Effector memory CD4-positive, alpha-beta T cell (primary cell): Measurements from ENCODE around the gene LRRK1.
"Not testable (repeated sequence)": the region's sequence is repeated elsewhere in the genome, so short reads cannot be mapped to it uniquely, and the experiment has no call there.

Experiments used
- DNase-seq, 3 donors: peaks; one replicate each; pipeline ENCODE4 v3.0.0-alpha.2; 2020
- H3K27ac ChIP-seq: 2 replicates; pipeline ENCODE4 v1.7.0; 2013; ENCODE audit warnings: mild to moderate bottlenecking, low read length, moderate library complexity; ENCODE audit not compliant: insufficient read depth, poor library complexity, severe bottlenecking
- H3K27me3 ChIP-seq: replicated peaks from 2 replicates; pipeline ENCODE4 v1.7.0; 2013; ENCODE audit warnings: mild to moderate bottlenecking, low read length; ENCODE audit not compliant: insufficient read depth, control insufficient read depth, poor library complexity, severe bottlenecking
- H3K36me3 ChIP-seq: 2 replicates; pipeline ENCODE4 v1.7.0; 2013; ENCODE audit warnings: mild to moderate bottlenecking, low read length, moderate library complexity; ENCODE audit not compliant: control insufficient read depth, insufficient read depth
- H3K4me1 ChIP-seq: 2 replicates; pipeline ENCODE4 v1.7.0; 2013; ENCODE audit warnings: low read length, mild to moderate bottlenecking; ENCODE audit not compliant: control insufficient read depth, insufficient read depth, poor library complexity, severe bottlenecking
- H3K4me3 ChIP-seq: 2 replicates; pipeline ENCODE4 v1.7.0; 2013; ENCODE audit warnings: low read length, low read depth, mild to moderate bottlenecking; ENCODE audit not compliant: insufficient read depth, poor library complexity, severe bottlenecking
- H3K9me3 ChIP-seq: 2 replicates; pipeline ENCODE4 v1.7.0; 2013; ENCODE audit warnings: mild to moderate bottlenecking, low read length, moderate library complexity; ENCODE audit not compliant: control insufficient read depth

The LRRK1 gene

DNA sequence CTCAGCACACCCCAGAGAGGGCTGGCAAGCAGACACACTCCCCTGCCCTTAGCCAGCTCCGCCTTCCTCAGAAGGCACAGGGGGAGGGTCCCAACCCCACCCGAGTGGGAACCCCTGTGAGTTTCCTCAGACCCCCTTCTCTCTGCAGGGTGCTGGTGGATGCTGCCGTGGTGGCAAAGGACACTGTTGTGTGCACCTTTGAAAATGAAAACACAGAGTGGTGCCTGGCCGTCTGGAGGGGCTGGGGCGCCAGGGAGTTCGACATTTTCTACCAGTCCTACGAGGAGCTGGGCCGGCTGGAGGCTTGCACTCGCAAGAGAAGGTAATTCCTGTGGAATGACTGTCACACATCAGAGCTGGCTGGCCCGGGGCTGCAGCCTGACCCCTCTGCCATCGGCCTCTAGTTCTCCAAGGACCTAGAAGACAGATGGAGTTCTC, 149.4 kb downstream of the LRRK1 start:
- no peaks in the 10 kb centered on the region for H3K36me3 ChIP-seq

DNA sequence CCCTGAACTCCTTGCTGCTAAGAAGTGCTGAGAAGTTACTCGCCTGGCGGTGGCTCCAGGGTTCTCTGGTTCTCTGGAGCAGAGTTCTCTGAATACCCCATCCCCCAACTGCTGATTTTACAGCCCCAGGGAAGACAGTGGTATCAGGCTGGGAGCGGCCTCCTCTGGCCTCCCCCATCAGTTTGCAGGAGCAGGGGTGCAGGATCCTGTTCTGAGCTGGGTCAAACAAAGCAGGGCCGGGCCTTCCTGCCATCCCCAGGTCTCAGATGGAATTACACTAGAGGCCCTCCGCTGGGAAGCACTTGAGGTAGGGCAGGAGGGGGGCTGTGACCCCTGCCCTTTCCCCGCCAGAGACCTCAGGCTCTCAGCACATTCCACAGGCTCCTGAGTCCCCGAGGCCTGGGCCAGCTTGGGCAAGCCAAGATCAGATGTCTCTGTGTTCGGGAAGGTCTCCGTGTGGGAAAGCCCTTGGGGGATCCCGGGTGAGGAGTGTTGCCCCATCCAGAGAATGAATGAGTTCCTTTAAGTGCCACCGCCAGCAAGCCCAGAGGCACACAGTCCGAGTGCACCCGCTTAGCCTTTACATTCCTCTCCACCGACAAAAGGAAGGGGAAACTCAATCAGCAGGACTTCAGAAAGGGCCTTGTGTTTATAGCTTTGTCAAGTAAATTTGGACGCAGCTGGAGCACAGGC, 149.9 kb downstream of the LRRK1 start:
- no peak overlapping the region for H3K27ac ChIP-seq
- H3K9me3 ChIP-seq, result no peaks in the 10 kb centered on the region
- H3K36me3 ChIP-seq, result no peaks in the 10 kb centered on the region
- no peak overlapping the region for H3K4me3 ChIP-seq
- DNase-seq, result no peak
- H3K27me3 ChIP-seq, result no peaks in the 10 kb centered on the region
- H3K4me1 ChIP-seq, result no peaks in the 10 kb centered on the region

More for the DNA sequence above, 149.4 kb downstream of the LRRK1 start:
- Histone ChIP-seq H3K4me1 (no peaks in the 10 kb centered on the region), H3K27ac (no peak overlapping the region), H3K4me3 (no peak overlapping the region), H3K27me3 (no peaks in the 10 kb centered on the region), H3K9me3 (no peaks in the 10 kb centered on the region)
- no peak for DNase-seq

DNA sequence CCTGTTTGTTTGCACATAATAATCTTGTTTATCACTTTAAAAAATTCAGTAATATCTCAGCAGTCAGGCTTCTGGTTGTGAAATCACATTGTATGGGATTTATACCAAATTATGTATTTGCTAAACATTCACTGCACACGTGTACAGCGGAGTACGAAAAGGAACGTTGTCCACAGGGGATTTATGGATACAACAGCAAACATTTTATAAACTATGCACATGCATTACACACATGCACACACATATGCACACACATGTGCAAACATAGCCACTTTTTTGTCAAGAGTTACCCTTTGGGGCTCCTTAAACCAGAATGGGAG, 150.5 kb downstream of the LRRK1 start:
- H3K36me3 ChIP-seq, result no peaks in the 10 kb centered on the region
- H3K27ac ChIP-seq, result no peak overlapping the region

DNA sequence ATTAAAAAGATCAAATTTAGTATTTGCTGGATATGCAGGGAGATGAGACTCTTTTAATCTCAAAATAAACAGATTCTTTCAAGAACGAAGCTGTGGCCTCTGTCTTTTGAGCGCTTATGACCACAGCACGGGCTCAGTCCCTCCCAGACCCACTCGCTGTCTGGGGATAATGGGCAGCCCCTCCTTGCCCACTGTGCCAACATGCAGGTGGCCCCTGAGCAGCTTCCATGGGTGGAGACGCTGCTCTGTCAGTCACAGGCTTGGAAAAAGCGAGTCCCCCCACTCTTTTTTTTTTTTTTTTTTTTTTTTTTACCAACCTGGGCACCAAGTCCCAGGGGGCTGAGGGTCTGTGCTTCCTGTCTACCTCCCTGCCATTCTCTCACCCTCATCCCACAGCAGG, 150.9 kb downstream of the LRRK1 start:
- H3K27ac ChIP-seq, result no peak overlapping the region
- no peaks in the 10 kb centered on the region for H3K36me3 ChIP-seq
- DNase-seq, result no peak
- no peaks in the 10 kb centered on the region for H3K4me1 ChIP-seq
- H3K9me3 ChIP-seq, result no peaks in the 10 kb centered on the region
- H3K4me3 ChIP-seq, result no peak overlapping the region
- no peaks in the 10 kb centered on the region for H3K27me3 ChIP-seq

More for the DNA sequence above, 150.5 kb downstream of the LRRK1 start:
- no peaks in the 10 kb centered on the region for H3K27me3 ChIP-seq
- H3K4me1 ChIP-seq, result no peaks in the 10 kb centered on the region
- H3K9me3 ChIP-seq, result no peaks in the 10 kb centered on the region
- no peak for DNase-seq
- H3K4me3 ChIP-seq, result no peak overlapping the region

DNA sequence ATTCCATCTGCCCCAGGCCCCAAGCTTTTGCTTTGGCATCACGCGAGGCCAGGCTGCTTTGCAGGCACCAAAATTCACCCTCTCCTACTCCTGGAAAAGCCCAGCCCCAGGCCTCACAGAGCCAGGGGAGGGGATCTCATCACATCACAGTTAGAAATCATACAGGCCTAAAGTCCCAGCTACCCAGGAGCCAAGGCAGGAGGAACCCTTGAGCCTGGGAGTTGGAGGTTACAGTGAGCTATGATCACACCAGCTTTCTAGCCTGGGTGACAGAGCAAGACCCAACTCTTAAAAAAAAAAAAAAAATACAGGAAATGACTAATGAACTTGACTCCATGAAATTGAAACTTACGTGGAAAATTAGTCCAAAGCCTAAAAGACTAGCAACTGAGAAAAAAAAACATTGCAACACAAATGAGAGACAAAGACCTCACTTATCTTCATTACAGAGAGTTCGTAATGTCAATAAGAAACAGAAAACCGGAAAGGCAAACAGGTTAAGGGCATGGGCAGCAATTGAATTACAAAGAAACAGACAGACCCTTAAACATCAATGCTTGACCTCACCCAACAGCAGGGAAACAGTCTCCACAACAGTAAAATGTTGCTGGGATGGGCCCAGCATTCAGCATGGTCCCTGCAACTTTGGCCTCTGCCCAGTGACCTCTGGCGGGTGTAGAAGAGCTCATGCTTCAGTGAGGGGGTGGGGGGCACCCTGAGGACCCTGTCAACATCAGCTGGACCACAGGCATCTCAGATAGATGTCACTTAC, 151.5 kb downstream of the LRRK1 start:
- DNase-seq, result no peak
- no peaks in the 10 kb centered on the region for H3K36me3 ChIP-seq
- no peaks in the 10 kb centered on the region for H3K27me3 ChIP-seq
- no peaks in the 10 kb centered on the region for H3K9me3 ChIP-seq
- no peak overlapping the region for H3K27ac ChIP-seq
- no peaks in the 10 kb centered on the region for H3K4me1 ChIP-seq
- no peak overlapping the region for H3K4me3 ChIP-seq

DNA sequence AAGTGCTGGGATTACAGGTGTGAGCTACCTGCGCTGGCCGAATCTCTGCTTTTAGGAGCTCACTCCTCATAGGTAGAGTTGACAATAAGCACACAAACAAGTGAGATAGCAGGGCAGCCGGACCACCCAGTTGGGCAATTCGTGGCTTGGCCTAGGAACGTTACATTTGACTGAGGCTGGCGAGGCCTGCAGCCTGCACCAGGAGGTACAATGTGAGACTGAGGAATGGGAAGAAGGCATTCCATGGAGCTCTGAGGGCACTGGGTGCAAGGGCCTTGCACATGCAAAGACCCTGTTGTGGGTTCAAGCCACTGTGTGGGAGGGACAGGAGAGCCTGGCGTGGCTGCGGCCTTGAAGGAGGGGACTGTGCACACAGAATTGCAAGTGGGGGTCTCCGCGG, 152.5 kb downstream of the LRRK1 start:
- no peak overlapping the region for H3K27ac ChIP-seq
- no peaks in the 10 kb centered on the region for H3K9me3 ChIP-seq
- H3K4me1 ChIP-seq, result no peaks in the 10 kb centered on the region
- H3K36me3 ChIP-seq, result no peaks in the 10 kb centered on the region
- no peak overlapping the region for H3K4me3 ChIP-seq
- H3K27me3 ChIP-seq, result no peaks in the 10 kb centered on the region
- no peak for DNase-seq

DNA sequence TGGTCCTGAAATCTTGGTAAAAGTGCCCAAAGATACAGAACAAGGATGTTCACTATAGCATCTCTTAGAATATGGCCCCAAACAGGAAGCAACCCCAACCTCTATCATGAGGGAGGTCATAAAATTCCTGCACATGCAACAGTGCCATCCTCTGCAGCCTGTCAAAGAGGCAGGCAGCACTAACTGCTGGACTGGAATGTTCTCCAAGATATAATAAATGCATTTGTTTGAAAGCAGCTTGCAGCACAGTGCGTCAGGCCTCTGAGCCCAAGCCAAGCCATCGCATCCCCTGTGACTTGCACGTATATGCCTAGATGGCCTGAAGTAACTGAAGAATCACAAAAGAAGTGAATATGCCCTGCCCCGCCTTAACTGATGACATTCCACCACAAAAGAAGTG, 153.1 kb downstream of the LRRK1 start:
- H3K27ac ChIP-seq, H3K9me3 ChIP-seq, H3K4me3 ChIP-seq, DNase-seq, H3K27me3 ChIP-seq, H3K36me3 ChIP-seq, H3K4me1 ChIP-seq: not testable (repeated sequence)

DNA sequence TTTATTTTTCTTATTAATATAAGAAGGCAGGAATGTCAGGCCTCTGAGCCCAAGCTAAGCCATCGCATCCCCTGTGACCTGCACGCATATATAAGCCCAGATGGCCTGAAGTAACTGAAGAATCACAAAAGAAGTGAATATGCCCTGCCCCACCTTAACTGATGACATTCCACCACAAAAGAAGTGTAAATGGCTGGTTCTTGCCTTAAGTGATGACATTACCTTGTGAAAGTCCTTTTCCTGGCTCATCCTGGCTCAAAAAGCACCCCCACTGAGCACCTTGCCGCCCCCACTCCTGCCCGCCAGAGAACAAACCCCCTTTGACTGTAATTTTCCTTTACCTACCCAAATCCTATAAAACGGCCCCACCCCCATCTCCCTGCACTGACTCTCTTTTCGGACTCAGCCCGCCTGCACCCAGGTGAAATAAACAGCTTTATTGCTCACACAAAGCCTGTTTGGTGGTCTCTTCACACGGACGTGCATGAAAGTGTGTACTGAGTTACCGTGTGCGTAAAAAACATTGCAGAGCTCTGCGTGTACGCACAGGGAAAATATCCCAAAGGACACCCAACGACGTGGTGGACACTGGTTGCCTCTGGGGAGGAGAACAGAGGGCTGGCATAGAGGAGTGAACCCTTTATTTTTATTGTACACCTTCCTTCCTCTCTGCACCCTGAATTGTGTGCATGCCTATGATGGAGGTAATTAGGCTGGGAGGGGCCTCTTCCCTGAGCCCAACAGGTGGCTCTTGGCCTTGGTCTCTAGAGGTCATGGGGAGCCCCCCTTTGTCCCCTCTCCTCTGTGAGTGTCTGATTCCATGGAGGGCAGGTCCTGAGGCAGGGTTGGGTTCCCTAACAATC, 158.9 kb downstream of the LRRK1 start:
- H3K4me1 ChIP-seq, H3K27ac ChIP-seq, H3K27me3 ChIP-seq, DNase-seq, H3K9me3 ChIP-seq, H3K36me3 ChIP-seq, H3K4me3 ChIP-seq: not testable (repeated sequence)

DNA sequence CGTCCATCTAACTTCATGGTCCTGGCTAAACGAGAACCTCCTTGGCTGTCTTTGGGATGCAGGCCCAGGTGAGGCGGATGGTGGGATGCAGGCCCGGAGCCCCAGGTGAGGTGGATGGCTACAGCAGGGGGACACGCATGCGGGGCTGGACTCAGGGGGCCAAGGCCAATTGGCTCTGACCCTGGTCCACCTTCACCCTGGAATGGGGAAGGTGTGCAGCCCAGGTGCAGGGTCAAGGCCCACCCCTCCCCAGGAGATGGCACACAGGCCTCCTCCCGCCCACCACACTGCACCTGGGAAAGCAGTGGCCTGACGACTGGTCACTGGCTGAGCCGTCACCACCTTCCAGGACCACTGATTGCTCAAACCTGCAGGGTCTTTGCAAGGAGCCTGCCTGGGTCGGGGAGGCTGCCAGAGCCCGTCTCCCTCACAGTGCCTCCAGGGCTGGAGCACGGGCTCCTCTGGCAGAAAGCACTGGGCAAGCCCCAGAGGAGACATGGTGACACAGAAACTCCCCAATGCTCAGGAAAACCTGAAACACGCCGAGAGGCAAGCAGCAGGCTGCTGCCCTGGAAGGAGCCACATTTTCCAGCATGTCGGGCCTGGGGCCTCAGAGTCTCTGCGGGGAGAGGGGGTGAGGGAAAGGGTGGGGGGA, 159.6 kb downstream of the LRRK1 start:
- Histone ChIP-seq H3K27ac (no peak overlapping the region), H3K27me3 (no peaks in the 10 kb centered on the region), H3K4me3 (no peak overlapping the region), H3K9me3 (no peaks in the 10 kb centered on the region), H3K36me3 (no peaks in the 10 kb centered on the region), H3K4me1 (no peaks in the 10 kb centered on the region)
- no peak for DNase-seq
